Subcutaneous adipose tissue (tissue), 4 donors: Measurements from ENCODE around the gene CTSE. TPM values are rescaled to one million over a fixed set of nuclear protein-coding genes. Genes with fewer than 3 reads are reported as not detected.

Experiments used
- total RNA-seq, 4 donors: library from RNA; depleted of rRNA; stranded (reverse); fragments of >200 nt; gene quantifications; one replicate each; pipeline ENCODE4 v1.1.0, GENCODE V29; 2016
- TF ChIP-seq, protein P1 (sequence below): fragments of 450-650 bp; IDR thresholded peaks from one replicate; pipeline ENCODE4 v1.5.1; 2016; ENCODE audit warnings: low read depth, mild to moderate bottlenecking, control low read depth, antibody characterized with exemption, moderate library complexity

The CTSE gene
- total RNA-seq, 4 donors from 2014 or later: not detected

DNA sequence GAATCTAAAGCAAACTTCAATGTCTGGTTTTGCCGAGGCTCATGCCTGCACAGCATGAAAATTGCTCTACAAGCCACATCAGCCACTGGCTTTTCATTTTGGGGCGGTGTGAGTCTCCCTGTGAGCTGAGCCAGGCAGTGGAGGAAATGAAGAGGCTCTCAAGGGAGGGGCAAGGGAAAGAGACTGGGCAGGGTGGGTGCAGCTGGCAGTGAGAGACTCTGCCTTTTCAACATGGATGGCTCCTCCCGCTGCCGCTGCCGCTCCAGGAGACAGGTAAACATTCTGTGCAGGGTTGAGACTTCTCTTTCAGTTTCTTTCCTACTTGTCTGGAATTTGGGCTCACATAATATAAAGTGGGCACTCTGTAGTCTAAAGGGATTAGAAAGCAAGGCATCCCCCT is 11.3 kb upstream of the CTSE start:
- TF ChIP-seq, protein P1, sequence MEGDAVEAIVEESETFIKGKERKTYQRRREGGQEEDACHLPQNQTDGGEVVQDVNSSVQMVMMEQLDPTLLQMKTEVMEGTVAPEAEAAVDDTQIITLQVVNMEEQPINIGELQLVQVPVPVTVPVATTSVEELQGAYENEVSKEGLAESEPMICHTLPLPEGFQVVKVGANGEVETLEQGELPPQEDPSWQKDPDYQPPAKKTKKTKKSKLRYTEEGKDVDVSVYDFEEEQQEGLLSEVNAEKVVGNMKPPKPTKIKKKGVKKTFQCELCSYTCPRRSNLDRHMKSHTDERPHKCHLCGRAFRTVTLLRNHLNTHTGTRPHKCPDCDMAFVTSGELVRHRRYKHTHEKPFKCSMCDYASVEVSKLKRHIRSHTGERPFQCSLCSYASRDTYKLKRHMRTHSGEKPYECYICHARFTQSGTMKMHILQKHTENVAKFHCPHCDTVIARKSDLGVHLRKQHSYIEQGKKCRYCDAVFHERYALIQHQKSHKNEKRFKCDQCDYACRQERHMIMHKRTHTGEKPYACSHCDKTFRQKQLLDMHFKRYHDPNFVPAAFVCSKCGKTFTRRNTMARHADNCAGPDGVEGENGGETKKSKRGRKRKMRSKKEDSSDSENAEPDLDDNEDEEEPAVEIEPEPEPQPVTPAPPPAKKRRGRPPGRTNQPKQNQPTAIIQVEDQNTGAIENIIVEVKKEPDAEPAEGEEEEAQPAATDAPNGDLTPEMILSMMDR: no peak

DNA sequence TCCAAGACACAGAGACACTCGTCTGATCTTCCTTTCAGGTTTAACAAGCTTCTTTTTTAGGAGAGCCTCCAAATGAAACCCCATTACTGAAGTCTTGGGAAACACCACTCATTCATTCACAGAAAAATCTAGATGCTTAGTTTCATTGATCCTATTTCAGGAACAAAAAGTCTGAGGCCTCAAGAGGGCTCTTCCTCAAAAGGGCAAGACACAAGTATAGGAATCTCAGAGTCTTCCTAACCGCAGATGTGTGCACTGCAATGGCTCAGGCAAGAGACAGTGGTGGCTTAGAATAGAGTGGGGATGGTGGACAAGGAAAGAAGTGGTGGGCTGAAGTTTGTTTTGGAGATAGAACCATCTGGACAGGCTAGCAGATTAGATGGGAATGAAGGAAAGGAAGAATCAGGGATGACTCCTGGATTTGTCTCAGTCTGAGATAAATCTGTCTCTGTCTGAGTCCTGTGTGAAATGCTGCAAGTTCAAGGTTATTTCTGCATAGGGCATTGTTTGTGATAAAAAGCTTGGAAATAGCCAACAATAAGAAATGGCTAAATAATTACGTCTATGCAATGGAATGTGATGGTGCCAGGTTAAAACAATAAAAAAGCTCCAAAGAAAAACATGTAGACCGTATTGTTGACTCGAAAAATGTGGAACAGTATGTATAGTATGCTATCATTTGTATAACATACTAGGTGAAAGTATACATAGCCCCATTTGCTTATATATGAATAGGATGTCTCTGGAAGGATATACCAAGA is 8.9 kb upstream of the CTSE start:
- TF ChIP-seq, protein P1: no peak

DNA sequence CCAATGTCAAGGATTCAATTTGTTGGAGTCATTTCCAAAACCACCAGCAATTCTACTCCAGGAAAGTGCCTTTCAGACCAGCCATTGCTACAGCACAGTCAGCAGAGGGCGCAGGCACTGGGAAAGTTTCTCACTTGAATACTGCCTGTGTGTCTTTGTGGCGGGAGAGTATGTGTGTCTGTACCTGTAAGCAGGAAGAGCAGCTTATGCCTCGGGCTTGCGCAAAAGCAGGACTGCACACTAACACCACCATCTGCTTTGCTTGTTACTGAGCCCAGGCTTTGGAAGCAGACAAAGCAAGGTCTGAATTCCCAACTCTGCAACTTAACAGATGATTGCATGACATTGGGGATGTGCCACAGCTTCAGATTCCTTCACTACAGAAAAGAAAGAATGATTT is 7.0 kb upstream of the CTSE start:
- TF ChIP-seq, protein P1: no peak

DNA sequence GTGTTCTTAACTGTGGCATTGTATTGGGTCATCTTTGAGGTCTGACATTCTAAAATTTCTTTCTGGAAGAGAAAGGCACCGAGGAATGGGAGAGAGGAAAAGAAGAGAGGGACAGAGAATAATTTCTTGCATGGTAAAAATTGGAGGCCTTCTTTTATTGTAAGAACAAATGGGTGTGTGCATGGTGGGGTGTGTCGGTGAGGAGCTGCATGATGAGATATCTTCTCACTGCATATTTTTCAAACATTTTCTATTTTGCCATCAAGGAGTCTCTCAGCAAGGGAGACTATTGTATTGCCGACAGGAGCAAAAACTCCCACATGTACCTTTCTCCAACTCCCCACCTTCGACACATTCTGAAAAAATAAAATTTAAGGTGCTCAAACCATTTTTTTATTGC is 6.5 kb upstream of the CTSE start:
- TF ChIP-seq, protein P1: no peak

DNA sequence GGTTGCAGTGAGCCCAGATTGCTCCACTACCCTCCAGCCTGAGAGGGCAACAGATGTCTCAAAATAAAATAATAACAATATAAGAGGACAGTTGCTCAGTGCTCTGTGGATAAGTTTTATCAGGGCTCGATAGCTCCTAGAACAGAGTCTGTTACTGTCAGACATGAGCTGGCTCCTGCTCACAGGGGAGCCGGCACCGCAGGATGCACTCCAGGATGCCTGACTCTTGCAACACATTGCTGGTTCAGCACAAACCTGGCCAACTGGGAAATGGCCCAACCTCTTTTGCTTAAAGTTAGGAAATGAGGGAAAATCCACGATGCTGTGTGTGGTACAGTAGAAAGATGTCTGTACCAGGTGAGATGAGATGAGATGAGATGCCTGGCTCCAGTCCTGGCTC is 5.8 kb upstream of the CTSE start:
- TF ChIP-seq, protein P1: no peak

DNA sequence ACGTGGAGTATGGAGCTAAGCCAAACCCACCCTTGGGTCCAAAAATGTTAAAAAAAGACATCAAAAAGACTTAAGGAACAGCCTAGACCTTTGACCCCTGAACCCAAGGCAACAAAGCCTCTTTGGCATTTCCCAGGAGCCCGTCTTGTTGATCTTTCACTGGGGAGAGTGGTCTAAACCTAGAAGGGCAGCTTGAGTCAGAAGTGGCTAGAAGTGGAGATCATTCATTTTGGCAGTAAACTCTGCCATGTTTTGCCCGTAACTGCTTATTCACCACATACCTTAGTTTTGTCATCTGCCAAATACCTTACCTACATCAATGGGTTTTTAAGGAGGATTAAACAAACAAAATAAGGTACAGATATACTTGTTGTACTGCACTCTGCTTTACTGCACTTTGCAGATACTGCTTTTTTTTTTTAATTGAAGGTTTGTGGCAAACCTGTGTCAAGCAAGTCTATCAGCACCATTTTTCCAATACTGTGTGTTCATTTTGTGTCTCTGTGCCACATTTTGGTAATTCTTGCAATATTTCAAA is 1.7 kb upstream of the CTSE start:
- TF ChIP-seq, protein P1: no peak

DNA sequence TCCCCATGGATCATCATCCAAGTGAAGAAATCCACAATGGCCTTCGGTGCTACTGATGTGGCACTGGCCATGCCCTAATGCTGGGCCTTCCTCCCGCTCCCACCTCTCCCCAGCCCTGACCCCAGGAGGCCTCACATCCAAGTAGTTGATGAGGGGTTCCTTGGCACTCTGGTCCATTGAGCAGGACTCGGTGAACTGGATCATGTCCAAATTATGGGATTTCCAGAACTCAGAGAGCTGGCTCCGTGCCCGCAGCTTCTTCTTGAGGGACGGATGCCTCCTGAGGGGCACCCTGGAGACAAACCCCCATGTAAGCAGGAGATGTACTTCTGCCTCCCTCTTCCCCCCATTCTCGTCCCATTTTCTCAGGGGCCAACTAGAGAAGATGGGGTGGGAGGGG is 929 bp downstream of the CTSE start:
- TF ChIP-seq, protein P1: no peak
